UCSD-AML1 (cell line): ENCODE results near the gene CALML6.
"Not testable (repeated sequence)": the region's sequence is repeated elsewhere in the genome, so short reads cannot be mapped to it uniquely, and the experiment has no call there.

ENCODE experiments used
- DNase-seq: peaks from one replicate; lab custom pipeline; 2025; ENCODE audit not compliant: unreplicated experiment; lab: John Stamatoyannopoulos, UW

The CALML6 gene

GRCh38 chr1:1914971-1915692, at the start of gene CALML6:
TSS of gene CALML6 (plus strand) at chr1:1915260. CDS start at chr1:1915281, 21 bp downstream.
- DNase-seq, result no peak

DNA sequence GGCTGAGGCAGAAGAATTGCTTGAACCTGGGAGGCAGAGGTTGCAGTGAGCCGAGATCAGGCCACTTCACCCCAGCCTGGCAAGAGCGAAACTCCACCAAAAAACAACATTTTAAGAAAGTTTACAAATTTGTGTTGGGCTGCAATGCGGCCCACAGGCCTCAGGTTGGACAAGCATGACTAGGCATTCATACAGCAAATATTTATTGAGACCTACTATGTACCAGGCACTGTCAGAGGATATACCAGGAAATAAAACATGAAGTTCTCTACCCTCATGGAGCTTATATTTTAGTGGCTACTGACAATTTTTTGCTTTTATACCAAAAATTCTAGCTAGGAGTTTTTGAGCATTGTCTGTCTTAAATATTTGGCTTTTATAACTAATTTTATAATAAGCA, 47.9 kb upstream of the CALML6 start:
- DNase-seq, result no peak

DNA sequence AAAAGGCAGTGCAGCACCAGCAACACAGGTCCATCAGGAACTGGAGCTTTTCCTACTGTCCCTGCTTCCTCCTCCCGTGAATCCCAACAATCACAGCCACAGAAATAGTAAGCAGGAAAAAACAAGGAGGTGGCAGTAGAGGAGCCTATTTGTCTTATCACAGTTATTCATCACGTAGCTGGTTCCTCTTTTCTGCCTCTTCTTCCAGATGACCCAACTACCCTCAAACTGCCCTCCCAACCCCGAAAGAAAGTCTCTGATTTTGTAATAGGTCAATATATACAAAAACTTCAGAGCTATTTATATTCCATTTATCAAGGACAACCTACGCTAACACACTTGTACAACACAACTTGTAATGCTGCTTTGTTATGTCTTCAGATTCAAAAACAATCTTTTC, 45.6 kb upstream of the CALML6 start:
- no peak for DNase-seq

DNA sequence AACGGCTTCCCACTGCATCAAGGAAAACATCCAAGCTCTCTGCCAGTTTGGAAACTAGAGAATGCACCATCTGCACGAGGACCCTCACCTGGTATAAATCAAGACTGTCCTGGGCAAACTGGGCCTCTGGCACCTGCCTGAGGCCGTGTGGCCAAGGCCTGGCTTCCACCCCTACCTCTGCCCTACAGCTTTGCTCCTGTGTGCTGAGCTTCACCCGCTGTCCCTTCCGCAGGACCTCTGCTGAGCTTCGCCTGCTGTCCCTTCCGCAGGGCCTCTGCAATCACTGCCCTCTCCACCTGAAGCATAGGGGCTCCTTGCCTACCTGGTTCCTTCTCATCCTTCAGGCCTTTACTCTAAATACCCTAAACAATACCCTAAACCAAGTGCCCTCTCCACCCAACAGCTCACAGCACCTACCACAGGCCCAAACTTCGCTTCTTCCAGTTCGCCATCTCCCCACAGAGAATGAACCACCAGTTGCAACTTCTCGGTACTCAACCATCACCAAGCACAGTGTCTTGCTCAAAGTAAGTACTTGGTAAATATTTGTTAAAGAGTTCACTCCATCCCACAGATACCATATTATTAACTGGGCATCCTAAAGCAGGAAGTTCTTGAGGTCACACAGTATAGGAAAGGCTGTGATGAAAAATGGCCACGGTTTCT, 42.6 kb upstream of the CALML6 start:
- no peak for DNase-seq

GRCh38 chr1:1873186-1873585, 41.9 kb upstream of the CALML6 start:
- no peak for DNase-seq

GRCh38 chr1:1874901-1875300, 40.2 kb upstream of the CALML6 start:
- no peak for DNase-seq

GRCh38 chr1:1875932-1876331, 39.1 kb upstream of the CALML6 start:
- no peak for DNase-seq

GRCh38 chr1:1876335-1876930, 38.6 kb upstream of the CALML6 start:
- DNase-seq, result no peak

- no peak for DNase-seq
Observed at GRCh38 chr1:1877865-1878436, 37.1 kb upstream of the CALML6 start.

GRCh38 chr1:1879942-1880341, 35.1 kb upstream of the CALML6 start:
- DNase-seq, result no peak

GRCh38 chr1:1880617-1881312, 34.3 kb upstream of the CALML6 start:
- no peak for DNase-seq

- DNase-seq, result no peak
Observed at GRCh38 chr1:1881727-1882126, 33.3 kb upstream of the CALML6 start.

- DNase-seq, result no peak
Observed at GRCh38 chr1:1883092-1883873, 31.8 kb upstream of the CALML6 start.

- not testable (repeated sequence) for DNase-seq
Observed at GRCh38 chr1:1883890-1884289, 31.2 kb upstream of the CALML6 start.

GRCh38 chr1:1889090-1889750, 25.8 kb upstream of the CALML6 start:
- no peak for DNase-seq

DNA sequence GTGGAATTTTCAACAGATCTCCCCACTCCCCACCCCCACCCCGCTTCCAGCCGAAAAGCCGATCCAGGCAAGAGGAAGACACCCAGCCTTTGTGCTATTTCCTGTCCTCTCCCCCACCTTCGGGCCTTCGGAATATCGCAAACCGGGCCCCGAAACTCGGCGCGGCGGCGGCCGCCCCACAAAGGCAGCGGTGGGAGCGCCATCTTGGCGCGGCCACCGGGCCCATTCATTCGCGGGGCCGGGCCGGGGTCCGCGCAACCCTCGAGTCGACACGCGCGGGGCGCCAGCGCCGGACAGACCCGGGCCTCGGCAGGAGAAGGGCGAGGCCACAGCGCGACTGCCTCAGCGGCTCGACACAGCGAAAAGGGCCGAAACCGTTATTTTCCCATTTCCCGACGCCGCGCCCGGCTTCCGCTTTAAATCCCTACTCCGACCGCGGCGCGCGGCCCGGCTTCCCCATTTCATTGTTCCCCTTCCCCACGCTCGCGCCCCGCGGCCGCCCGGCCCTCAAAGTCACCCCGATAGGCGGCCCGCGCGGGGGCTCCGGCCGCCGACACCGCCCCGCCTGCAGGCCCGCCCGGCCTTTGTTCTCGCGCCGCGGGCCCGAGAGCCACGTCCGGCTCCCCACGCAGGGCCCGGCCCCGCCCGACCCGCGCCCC, 25.1 kb upstream of the CALML6 start:
- peak; percentile 65 for DNase-seq

- peak; percentile 92 for DNase-seq
Observed at GRCh38 chr1:1890506-1891348, 24.3 kb upstream of the CALML6 start, which contains the start of gene GNB1. TSS of gene GNB1 (minus strand) at chr1:1891087. CDS start at chr1:1825453, 65,634 bp downstream.

- DNase-seq, result peak; percentile 83
Observed at GRCh38 chr1:1891349-1892078, 23.5 kb upstream of the CALML6 start.
